Neural progenitor cell (in vitro differentiated cells): ENCODE measurements around the gene ATAD2B. TPM values are rescaled to one million over a fixed set of nuclear protein-coding genes. Genes with fewer than 3 reads are reported as not detected.

Experiments
- DNase-seq: peaks from one replicate; pipeline ENCODE4 v3.0.0-alpha.2; 2016; ENCODE audit warnings: low spot score
- H2AFZ ChIP-seq: fragments of 200-600 bp; sonication (generic); replicated peaks from 2 replicates; pipeline ENCODE4 v1.6.1; 2016; ENCODE audit warnings: antibody characterized with exemption
- H3F3A ChIP-seq: fragments of 200-600 bp; sonication (generic); 2 replicates; pipeline ENCODE4 v1.6.1; 2016; ENCODE audit warnings: antibody characterized with exemption, low read depth
- H3K27ac ChIP-seq: fragments of 200-600 bp; sonication (generic); 2 replicates; pipeline ENCODE4 v1.5.1; 2016; ENCODE audit warnings: mild to moderate bottlenecking
- H3K27me3 ChIP-seq: fragments of 200-600 bp; sonication (generic); 2 replicates; pipeline ENCODE4 v1.6.1; 2016; ENCODE audit warnings: mild to moderate bottlenecking, moderate library complexity
- H3K36me3 ChIP-seq: fragments of 200-600 bp; sonication (generic); 2 replicates; pipeline ENCODE4 v1.5.1; 2016
- H3K4me1 ChIP-seq: fragments of 200-600 bp; sonication (generic); 2 replicates; pipeline ENCODE4 v1.6.1; 2016; ENCODE audit warnings: mixed run types
- H3K4me2 ChIP-seq: fragments of 200-600 bp; sonication (generic); 2 replicates; pipeline ENCODE4 v1.6.1; 2016
- H3K4me3 ChIP-seq: fragments of 200-600 bp; sonication (generic); 2 replicates; pipeline ENCODE4 v1.5.1; 2016
- H3K79me2 ChIP-seq: fragments of 200-600 bp; sonication (generic); 2 replicates; pipeline ENCODE4 v1.6.1; 2016; ENCODE audit warnings: low read depth
- H3K9ac ChIP-seq: fragments of 200-600 bp; sonication (generic); 2 replicates; pipeline ENCODE4 v1.6.1; 2016
- H3K9me3 ChIP-seq: fragments of 200-600 bp; sonication (generic); 2 replicates; pipeline ENCODE4 v1.5.1; 2016; ENCODE audit warnings: low read depth
- H4K20me1 ChIP-seq: fragments of 200-600 bp; sonication (generic); 2 replicates; pipeline ENCODE4 v1.6.1; 2016; ENCODE audit warnings: low read depth
- H3K27ac Mint-ChIP-seq: 3 replicates; pipeline ENCODE4 v1.8.0; 2021; ENCODE audit warnings: mixed read lengths
- H3K27me3 Mint-ChIP-seq: 2 replicates; pipeline ENCODE4 v1.8.0; 2022; ENCODE audit warnings: low read depth, mild to moderate bottlenecking, inconsistent platforms, moderate library complexity, mixed read lengths; ENCODE audit not compliant: insufficient read depth
- H3K36me3 Mint-ChIP-seq: 3 replicates; pipeline ENCODE4 v1.8.0; 2021; ENCODE audit warnings: mixed read lengths
- H3K4me1 Mint-ChIP-seq: 3 replicates; pipeline ENCODE4 v1.8.0; 2021; ENCODE audit warnings: mixed read lengths
- H3K4me3 Mint-ChIP-seq: 3 replicates; pipeline ENCODE4 v1.8.0; 2021; ENCODE audit warnings: mild to moderate bottlenecking, moderate library complexity, mixed read lengths
- H3K9me3 Mint-ChIP-seq: 3 replicates; pipeline ENCODE4 v1.8.0; 2020; ENCODE audit warnings: mixed read lengths
- EZH2 ChIP-seq: fragments of 200-600 bp; sonication (generic); IDR thresholded peaks from 2 replicates; pipeline ENCODE4 v1.6.1; 2017; ENCODE audit warnings: antibody characterized with exemption, mild to moderate bottlenecking, moderate library complexity
- EZH2phosphoT487 ChIP-seq: fragments of 200-600 bp; sonication (generic); IDR thresholded peaks from 2 replicates; pipeline ENCODE4 v1.6.1; 2017; ENCODE audit warnings: antibody characterized with exemption
- total RNA-seq: library from RNA; depleted of rRNA; stranded (reverse); fragments of >200 nt; gene quantifications from 2 replicates; pipeline ENCODE4 v1.2.3, GENCODE V29; 2015; ENCODE audit warnings: low replicate concordance
- TF ChIP-seq, protein P1 (sequence below): fragments of 200-600 bp; sonication (generic); IDR thresholded peaks from 2 replicates; pipeline ENCODE4 v1.5.1; 2017; ENCODE audit warnings: antibody characterized with exemption, mild to moderate bottlenecking

Gene ATAD2B
- total RNA-seq, 1 donor from 2014 or later, result 38.7 TPM

DNA sequence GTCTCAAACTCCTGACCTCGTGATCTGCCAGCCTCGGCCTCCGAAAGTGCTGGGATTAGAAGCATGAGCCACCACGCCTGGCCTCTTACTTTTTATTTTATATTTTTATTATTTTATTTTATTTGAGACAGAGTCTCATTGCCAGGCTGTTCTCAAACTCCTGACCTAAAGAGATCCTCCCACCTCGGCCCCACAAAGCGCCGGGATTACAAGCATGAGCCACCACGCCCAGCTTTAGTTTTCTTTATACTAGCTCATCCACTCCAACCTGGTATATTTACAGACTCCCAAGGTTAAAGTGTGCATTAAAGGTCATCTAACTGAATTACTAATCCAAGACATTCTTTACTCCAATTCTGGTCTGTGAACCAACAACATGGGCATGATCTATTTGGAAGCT lies 26.8 kb downstream of the ATAD2B start:
- Histone ChIP-seq H3K27ac (no peak overlapping the region), H3K27me3 (no peaks in the 10 kb centered on the region), H3K4me2 (no peak overlapping the region), H3F3A (peaks cover 4% of the 10 kb centered on the region), H2AFZ (no peak overlapping the region), H4K20me1 (peaks cover 5% of the 10 kb centered on the region), H3K79me2 (peaks cover 91% of the 10 kb centered on the region), H3K9ac (no peak overlapping the region), H3K4me3 (no peak overlapping the region), H3K9me3 (no peaks in the 10 kb centered on the region), H3K4me1 (peaks cover 14% of the 10 kb centered on the region), H3K36me3 (no peaks in the 10 kb centered on the region)
- no peak overlapping the region for H3K4me3 Mint-ChIP-seq
- no peak overlapping the region for H3K27ac Mint-ChIP-seq
- DNase-seq, result no peak
- no peaks in the 10 kb centered on the region for H3K27me3 Mint-ChIP-seq
- H3K4me1 Mint-ChIP-seq, result peaks cover 16% of the 10 kb centered on the region
- peaks cover 14% of the 10 kb centered on the region for H3K36me3 Mint-ChIP-seq
- H3K9me3 Mint-ChIP-seq, result peaks cover 14% of the 10 kb centered on the region
- TF ChIP-seq, protein P1, sequence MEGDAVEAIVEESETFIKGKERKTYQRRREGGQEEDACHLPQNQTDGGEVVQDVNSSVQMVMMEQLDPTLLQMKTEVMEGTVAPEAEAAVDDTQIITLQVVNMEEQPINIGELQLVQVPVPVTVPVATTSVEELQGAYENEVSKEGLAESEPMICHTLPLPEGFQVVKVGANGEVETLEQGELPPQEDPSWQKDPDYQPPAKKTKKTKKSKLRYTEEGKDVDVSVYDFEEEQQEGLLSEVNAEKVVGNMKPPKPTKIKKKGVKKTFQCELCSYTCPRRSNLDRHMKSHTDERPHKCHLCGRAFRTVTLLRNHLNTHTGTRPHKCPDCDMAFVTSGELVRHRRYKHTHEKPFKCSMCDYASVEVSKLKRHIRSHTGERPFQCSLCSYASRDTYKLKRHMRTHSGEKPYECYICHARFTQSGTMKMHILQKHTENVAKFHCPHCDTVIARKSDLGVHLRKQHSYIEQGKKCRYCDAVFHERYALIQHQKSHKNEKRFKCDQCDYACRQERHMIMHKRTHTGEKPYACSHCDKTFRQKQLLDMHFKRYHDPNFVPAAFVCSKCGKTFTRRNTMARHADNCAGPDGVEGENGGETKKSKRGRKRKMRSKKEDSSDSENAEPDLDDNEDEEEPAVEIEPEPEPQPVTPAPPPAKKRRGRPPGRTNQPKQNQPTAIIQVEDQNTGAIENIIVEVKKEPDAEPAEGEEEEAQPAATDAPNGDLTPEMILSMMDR, result no peak
- TF ChIP-seq EZH2phosphoT487, result no peak
- TF ChIP-seq EZH2, result no peak

DNA sequence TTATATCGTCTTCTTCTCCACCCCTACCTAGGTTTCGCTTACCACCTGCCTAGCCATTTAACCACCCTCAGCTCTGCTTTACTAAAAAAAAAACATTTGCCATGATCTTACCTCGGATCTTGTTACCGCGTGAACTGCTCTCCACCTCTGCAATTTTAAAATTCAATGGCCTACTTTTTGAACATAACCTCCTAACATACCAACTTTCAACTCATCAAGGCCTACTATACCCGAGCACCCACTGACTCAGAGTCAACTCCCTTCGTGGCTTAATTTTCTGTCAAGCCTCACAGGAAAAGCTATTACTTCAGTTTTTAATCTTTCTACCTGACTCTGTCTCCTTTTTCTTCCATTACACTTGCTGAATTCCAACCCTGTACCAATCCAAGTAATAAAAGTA lies 55.7 kb downstream of the ATAD2B start:
- H3K4me3 ChIP-seq, result no peak overlapping the region
- H3K4me1 Mint-ChIP-seq, result no peaks in the 10 kb centered on the region
- H3K9ac ChIP-seq, result no peak overlapping the region
- peaks cover 17% of the 10 kb centered on the region for H3K36me3 ChIP-seq
- H3K9me3 ChIP-seq, result no peaks in the 10 kb centered on the region
- H4K20me1 ChIP-seq, result no peaks in the 10 kb centered on the region
- no peaks in the 10 kb centered on the region for H3K79me2 ChIP-seq
- H3K9me3 Mint-ChIP-seq, result no peaks in the 10 kb centered on the region
- DNase-seq, result no peak
- no peak overlapping the region for H2AFZ ChIP-seq
- no peaks in the 10 kb centered on the region for H3K27me3 Mint-ChIP-seq
- H3K27me3 ChIP-seq, result no peaks in the 10 kb centered on the region
- H3K4me1 ChIP-seq, result no peaks in the 10 kb centered on the region
- no peak overlapping the region for H3K4me3 Mint-ChIP-seq
- peaks cover 26% of the 10 kb centered on the region for H3K36me3 Mint-ChIP-seq
- TF ChIP-seq, protein P1, result no peak
- no peak for TF ChIP-seq EZH2
- TF ChIP-seq EZH2phosphoT487, result no peak
- no peaks in the 10 kb centered on the region for H3F3A ChIP-seq
- no peak overlapping the region for H3K27ac Mint-ChIP-seq
- no peak overlapping the region for H3K27ac ChIP-seq
- no peak overlapping the region for H3K4me2 ChIP-seq

DNA sequence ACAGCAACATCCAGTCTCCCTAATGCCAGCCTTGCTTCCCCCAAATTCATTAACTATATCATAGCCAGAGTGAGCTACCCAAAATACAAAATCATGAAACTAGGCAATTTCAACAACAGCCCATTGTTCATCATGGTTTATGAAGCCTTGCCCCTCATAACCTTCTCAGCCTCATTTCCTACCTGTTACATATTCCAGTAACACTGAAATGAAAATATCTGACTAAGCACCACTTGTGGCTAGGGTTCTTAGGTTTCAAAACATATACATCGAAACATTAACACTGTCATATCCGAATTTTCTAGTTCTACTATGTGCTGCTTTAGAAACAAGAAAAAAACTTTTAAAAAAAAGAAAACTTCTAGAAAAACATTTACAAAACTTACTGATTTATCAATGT lies 59.5 kb downstream of the ATAD2B start:
- no peak overlapping the region for H3K4me3 ChIP-seq
- no peaks in the 10 kb centered on the region for H3K27me3 Mint-ChIP-seq
- no peak overlapping the region for H2AFZ ChIP-seq
- TF ChIP-seq EZH2 (no peak), EZH2phosphoT487 (no peak)
- TF ChIP-seq, protein P1, result no peak
- peaks cover 3% of the 10 kb centered on the region for H3F3A ChIP-seq
- H3K27me3 ChIP-seq, result no peaks in the 10 kb centered on the region
- no peaks in the 10 kb centered on the region for H3K4me1 ChIP-seq
- H3K79me2 ChIP-seq, result no peaks in the 10 kb centered on the region
- H3K9ac ChIP-seq, result no peak overlapping the region
- no peaks in the 10 kb centered on the region for H3K4me1 Mint-ChIP-seq
- H3K36me3 ChIP-seq, result peaks cover 25% of the 10 kb centered on the region
- H3K4me3 Mint-ChIP-seq, result no peak overlapping the region
- no peak overlapping the region for H3K4me2 ChIP-seq
- DNase-seq, result no peak
- H3K36me3 Mint-ChIP-seq, result peaks cover 24% of the 10 kb centered on the region
- no peaks in the 10 kb centered on the region for H4K20me1 ChIP-seq
- no peaks in the 10 kb centered on the region for H3K9me3 Mint-ChIP-seq
- H3K27ac ChIP-seq, result no peak overlapping the region
- H3K9me3 ChIP-seq, result no peaks in the 10 kb centered on the region
- H3K27ac Mint-ChIP-seq, result no peak overlapping the region
